GM19438 (cell line): Measurements from ENCODE around the gene FHOD3.

Experiments
- ATAC-seq: cut with Tn5 transposase; IDR thresholded peaks from one replicate; pipeline ENCODE4 v1.9.1; 2021; ENCODE audit warnings: low read depth; ENCODE audit not compliant: unreplicated experiment

FHOD3 gene

DNA sequence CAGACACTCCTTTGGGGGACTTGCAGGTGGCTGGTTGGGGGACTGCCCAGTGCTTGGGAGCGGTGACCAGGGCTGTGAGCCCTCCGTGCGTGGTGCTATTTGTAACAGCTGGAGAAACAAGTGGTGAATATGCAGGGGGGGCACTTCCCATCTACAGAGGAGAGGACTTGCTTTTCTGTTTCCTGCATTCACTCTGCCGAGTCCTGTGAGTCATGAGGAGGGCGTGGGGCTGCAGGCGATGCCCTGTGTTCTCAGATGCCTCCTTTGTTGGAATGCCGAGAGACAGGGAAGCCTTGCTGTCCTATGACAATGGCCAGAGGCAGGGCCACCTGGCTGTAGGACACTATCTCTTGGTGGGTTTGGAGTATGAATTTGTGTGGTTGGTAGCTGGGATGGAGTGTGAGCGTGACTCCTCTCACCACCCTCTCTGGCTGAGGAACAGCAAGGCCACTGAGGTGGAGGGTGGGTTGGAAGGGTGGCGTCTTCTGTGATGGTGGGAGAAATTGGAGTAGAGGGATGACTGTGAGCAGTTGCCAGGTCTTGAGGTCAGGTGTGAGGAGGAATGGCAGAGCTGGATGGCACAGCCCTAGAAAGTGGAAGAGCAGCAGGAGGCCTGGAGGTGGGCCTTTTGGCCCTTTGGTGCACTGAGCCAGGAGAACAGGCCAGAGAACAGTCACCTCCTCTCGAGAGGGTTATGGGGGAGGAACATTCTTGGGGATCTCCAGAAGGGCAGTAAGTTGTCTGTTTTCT lies 24.3 kb downstream of the FHOD3 start:
- ATAC-seq: no peak

DNA sequence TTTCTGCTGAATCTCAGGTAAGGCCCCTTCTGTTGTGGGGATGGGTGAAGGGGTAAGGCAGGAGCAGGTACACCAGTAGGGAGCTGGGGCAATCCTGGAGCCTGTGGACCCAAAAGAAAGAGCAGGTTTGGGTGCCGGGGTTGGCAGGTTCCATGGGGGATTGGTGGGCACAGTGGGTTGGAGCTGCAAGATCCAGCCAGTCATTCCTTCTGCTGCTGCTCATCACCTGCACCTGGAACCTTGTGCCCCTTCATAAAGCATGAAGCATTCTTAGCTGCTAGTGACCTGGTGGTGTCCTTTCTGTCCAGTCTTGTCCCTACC lies 24.9 kb downstream of the FHOD3 start:
- ATAC-seq: no peak

DNA sequence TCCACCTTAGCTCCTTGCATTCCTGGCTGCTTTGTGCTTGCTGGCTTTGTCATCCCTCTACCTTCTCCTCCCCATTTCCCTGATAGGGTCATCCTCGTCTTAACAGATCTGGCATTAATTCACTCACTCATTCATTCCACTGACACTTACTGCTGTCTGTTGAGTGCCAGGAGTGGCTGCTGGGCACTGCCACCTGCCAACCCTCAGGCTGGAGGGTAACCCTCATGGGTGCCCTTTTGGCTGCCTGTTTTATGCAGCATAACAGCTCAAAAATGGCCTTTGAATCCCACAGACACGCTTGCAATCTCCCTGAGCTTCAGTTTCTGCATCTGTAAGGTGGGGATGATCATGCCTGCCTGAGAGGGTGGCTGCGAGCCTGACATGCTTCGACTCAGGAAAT lies 25.2 kb downstream of the FHOD3 start:
- ATAC-seq: no peak

DNA sequence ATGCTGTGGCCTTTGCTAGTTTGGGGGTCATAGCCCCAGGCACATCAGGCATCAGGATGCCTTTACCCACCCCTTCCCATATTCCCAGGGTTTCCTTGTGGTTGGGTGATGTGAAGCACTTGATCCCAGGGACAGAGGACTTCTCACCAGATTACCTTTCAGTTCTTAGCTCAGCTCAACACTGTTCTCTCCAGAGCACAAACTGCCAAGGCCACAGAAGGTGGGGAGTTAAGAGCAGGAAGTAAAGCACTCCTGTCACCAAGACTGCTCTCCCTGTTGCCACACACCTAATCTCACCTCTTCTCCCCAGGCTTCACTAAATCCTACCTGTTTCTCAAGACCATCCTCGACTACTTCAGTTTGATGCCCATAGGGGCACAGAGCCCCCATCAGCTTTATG lies 25.9 kb downstream of the FHOD3 start:
- ATAC-seq: no peak

DNA sequence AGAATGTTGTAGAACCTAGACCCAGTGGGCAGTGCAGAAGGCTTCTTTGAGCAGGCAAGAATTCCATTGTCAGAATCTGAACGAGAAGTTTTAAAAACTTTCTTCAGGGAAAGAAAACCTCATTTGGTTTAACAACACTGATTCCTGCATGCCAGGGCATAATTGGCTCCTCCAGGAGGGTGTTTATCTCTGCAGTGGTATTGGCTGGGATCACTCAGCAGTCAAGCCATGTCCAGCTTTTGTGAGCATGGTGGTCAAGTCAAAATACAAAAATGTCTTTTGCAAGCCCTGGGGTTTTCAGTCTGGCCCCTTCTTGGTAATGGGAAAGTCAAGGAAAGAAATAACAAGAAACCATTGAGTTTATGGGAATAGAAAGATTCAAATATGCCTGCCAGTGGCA lies 28.3 kb downstream of the FHOD3 start:
- no peak for ATAC-seq

DNA sequence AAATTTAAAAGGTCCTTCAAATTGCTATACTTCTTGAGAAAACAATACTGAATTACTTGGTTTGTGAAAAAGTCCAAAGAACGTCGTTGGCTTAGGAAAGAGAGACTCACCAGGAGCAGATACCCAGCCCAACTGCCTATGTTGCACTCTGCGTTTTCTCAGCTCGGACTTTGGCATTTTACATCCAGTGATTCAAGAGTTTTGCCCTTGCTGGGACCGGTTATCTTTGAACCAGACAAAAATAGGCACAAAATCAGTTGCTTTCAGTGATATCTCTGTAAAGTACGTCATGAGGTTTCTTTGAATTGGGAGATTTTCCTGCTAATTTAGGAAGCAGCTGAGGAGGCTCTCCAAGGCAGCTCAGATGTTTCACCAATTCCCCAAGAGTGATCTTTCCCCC lies 29.3 kb downstream of the FHOD3 start:
- ATAC-seq: no peak

DNA sequence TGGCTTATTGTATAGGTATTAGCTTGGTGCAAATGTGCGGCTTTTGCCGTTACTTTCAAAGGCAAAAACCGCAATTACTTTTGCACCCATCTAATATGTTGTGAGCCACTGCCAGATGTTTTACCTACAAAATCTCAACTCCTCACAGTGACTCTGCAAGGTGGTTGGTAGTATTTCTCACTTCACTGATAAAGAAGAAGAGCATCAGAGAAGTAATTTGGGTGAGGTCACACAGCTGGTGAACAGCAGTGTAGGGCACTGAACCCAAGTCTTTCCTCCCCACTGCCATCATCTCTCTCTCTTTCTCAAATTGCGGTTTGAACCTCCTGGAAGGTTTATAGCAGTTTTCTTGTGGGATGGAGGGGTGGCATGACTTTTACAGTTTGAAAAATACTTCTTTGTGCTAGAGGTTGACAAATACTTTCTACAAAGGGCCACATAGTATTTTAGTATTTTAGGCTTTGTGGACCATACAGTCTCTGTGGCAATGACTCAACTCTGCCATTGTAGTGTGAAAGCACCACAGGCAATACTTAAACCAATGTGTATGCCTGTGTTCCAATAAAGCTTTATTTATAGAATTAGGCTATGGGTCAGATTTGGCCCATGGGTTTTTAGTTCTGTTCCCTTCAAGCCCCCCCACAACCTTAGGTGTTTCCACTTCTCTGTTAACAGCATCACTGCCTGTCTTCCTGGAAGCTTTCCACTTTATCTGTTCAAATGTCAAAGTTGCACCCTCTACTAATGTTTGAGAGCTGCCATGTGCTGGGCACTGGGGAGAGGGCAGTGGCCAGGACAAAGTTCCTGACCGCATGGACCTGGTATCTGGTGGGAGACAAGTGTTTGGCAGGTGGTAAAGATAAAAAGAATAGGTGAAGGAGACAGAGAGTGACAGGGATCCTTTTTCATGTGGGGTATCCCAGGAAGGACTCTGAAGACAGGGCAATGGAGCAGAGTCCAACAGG lies 30.1 kb downstream of the FHOD3 start:
- no peak for ATAC-seq

DNA sequence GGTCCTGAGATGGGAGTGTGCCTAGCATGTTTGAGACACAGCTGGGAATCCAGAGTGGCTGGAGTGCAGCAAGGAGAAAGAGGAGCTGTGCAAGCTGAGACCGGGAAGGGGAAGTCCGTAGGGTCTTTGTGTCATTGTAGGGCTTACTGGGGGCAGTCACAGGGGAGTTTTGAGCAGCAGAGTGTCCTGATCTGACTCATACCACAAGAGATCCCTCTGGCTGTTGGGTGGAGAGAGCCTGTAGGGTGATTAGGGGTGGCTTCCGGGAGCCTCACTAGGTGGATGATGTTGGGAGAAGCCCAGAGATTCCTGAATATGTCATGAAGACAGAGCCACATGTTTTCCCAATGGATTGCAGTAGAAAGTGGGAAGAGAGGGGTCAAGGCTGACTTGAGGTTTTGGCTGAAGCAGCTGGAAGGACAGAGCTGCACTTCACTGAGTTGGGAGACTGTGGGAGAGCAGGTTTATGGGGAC lies 30.9 kb downstream of the FHOD3 start:
- ATAC-seq: no peak

DNA sequence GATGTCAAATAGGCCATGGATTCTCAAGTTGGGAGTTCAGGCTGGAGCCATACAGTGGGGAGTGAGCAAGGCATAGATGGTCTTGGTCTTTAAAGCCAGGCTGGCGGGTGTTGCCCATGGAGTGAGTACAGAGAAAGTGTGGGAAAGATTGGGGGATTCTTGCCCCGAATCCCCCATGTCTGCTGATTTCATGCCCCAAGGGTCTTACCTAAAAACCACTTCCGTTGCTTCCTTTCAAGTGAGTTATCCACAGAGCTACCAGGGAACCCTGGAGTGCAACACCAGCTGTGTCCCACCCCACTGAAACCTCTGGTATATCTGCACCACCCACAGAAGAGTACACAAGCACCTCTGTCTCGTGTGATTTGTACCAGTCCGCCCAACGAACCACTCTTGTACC lies 31.4 kb downstream of the FHOD3 start:
- ATAC-seq: no peak

DNA sequence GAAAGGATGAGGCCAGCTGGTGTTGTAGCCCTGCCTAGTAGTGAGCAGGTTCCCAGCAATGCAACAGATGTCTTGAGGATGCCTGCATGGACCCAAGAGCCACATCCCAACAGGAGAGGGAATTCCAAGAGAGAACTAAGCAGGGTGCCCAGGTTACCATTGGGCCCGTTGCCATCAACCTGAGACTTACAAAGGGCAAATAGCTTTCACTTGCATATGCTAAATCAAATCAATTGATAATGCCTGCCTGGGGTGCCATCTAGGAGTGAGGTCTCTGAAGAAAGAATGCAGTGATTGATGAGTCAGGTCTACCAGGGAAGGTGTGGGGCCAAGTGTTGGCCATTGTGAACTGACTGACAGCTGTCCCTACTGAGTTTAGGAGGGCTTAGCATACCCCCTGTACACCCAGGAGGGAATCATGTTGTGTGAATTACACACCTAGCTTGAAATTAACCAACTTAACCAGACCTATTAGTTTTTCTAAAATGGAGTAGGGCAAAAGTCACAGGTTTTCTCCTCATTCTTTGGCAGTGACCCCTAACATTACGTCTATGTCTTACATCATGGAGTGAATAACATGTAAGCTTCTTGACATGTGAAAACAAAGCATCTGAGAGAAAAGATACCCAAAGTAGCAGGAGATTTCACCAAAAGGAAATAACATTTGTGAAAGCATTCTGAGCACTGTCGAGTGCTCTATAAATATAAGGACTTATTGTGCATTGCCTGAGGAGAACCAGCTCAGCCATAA lies 32.3 kb downstream of the FHOD3 start:
- ATAC-seq: no peak

DNA sequence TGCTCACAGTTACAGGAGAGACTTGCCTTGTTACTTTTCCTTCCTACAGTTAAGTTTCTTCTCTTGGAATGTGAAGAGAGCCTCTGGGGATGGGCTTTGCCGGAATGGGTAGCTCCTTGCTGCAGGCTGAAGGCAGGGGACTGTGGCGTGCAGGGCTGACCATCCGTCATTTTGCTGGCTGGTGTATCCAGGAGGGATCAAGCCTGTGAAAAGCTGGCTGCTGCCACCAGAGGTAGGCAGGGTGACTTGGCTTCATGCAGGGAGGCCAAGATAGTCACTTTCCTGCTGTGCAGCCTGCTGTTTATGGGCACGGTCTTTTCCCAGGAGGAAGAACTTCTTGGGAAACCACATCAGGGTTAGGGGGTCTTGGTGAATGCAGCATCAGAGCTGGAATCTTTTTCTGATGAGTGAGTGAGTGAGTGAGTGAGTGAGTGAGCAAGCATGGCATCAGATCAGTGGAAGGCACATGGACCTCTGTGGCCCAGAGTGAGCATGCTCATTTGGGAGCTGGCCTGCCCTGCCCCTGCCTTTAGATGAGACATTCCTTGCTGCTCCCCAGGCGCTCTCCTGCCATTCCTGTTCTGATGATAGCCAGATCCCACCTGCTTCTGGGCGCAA lies 33.0 kb downstream of the FHOD3 start:
- ATAC-seq: no peak

DNA sequence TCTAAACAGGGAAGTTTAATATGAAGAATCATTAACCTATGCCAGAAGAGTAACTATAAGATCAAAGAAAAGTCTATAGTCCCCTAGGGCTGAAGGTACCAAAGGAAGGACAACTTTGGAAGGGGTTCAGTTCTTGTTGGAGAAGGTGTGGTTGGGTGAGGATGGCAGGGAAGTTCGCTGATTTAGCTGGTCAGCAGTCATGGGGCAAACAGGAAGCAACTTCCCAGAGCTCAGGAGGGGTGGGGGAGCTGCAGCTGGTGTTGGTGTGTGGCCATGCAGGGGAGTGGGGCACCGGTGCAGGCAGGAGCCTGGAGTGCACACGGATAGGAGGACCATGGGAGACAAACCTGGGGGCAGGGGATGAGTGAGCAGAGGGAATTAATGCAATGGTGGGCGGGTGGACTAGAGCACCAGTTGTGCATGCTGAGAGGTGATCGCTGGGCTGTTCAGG lies 34.0 kb downstream of the FHOD3 start:
- ATAC-seq: no peak

DNA sequence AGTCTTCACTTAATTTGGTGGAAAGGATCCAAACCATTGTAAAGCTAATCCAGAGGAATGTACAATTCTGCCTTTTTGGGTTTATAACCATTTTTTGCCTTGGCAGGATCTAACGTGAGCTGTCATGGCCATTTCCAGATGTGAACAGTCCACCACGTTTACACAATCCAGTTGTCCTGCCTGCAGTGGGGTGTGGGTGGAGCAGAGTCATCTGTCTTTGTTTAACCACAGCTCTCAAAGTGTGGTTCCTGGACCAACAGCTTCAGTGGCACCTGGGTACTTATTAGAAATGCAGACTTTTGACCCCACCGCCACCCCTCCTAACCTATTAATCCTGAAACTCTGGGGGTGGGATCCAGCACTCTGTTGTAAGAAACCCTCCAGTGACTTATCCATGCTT lies 35.9 kb downstream of the FHOD3 start:
- ATAC-seq: no peak

DNA sequence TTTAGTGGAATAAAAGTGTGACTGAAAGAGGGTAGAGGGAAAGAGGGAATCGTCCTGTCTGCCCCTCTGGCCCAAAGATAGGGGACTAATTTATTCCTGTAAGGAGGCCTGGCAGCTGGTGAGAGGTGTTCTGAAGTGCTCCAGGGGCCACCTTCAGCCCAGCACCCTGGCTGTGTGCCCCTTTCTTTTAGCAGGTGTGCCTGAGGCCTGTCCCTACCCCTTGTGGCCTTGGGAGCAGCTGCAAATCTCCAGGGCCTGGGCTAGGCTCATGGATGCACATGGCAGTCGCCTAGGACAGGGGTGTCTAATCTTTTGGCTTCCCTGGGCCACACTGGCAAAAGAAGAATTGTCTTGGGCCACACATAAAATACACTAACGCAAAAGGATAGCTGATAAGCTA lies 37.3 kb downstream of the FHOD3 start:
- no peak for ATAC-seq

DNA sequence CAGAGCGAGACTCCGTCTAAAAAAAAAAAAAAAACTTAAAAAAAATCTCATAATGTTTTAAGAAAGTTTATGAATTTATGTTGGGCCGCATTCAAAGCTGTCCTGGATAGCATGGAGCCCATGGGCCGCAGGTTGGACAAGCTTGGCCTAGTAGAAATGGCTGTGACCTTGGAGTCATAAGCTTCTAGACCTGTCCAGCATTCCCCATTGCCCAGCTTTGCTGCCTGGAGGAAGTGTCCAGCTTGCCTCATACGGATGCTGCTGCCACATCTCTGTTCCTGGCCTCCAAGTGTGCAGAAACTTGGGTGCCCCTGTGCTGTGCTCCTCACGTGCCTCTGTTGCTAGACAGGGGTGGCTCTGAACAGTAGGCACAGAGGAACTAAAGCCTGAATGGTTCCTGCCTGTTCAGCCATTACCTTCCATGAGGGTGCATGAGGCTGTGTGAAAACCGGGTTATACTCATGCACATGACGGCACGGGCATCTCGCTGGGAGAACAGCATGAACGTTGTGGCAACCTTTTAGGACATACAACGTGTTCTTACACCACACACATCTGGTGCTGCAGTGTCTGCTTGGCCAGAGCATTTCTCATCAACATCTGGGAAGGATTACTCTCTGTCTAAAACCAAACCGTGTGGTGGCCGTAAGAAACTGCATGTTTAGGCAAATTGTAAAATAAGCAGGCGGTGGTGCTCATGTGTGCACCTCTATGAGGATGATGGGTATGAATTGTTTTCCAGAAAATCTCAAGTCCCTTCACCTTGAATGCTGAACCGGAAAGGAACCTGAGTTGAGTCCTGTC lies 38.2 kb downstream of the FHOD3 start:
- ATAC-seq: no peak

DNA sequence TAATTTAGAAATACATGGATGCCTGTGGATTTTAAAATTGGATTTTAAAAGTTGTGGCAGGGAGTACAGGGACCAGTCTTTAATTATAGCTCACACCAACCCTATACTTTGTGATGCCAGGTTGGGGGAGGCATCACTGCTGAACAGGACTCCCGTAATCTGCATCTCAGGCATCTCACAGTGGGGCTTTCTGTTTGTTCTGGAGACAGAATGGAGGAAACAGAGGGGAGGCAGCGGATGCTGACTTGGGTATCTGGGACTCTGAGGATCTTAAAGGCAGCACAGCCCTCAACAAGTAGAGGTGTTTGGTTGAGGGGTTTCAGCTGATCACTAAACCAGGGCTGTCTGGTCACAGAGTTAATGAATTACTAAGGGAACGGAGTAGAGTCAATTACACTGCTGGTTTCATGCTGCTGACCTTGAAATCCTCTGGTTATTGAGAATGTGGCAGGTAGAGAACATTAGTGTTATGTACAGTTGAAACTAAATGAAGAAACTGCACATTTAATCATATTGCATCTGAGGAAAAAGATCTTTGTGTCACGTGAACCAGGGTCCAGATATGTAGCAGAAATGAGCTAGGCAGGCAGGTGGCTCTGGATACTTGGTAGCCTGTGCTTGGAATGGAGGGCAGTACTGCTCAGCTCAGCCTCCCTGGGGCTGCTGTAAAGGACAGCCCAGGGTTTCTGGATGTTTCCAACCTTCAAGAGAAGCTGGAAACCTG lies 40.3 kb downstream of the FHOD3 start:
- ATAC-seq: peak; percentile 88

DNA sequence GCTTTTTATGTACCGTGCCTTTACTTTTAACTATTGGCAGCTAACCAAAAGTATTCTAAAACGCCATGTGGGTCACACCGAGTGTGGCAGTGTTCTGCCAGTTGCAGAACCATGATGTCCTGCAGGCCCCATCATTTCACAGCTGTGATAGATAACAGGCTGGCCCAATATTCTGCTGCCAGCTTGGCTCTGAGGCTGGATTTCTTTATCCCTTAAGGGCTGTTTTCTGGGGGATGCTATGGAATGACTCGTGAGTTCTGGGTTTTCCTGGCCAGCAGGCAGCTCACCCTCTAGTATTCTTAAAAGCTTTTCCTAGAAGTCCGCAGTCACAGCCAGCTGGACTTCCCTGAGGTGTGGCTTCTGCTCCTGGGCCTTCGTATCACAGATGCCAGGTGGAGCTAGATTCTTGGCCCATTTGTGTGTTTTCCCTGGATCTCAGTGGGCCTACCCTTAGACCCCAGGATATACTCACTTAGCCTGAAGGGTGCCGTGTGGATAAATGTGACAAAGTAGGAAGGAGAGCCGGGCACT lies 41.0 kb downstream of the FHOD3 start:
- no peak for ATAC-seq

DNA sequence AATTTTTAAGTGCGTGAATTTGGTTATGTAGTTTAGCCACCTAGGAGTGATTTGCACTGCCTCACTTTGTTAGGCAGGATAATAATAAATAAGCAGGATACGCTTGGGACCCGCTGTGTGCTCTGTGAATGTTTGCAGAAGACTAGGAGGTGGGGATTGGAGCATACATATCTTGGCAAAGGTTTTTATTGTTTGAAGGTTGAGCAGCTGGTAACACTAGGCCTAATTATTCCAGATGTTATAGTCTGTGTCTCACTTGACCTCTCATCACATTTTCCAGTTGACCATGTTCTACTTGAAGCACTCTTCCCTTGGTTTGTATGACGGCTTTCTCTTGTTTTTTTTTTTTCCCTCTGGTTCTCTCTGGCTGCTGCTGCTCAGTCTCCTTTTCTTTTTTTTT lies 42.7 kb downstream of the FHOD3 start:
- no peak for ATAC-seq

DNA sequence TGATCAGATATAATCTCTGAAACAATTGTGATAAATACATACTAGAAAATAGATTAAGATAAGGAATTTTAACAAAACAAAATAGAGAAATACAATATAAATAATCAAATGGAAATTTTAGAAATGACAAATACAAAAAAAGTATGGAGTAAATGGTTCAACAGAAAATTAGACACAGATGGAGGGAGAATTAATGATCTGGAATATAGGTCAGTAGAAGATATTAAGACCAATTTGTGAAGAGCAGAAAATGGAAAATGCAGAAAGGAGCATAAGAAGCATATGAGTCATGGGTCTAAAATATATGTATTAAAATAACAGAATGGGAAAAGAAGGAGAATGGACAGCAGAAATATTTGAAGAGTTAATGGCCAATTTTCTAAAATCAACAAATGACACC lies 44.4 kb downstream of the FHOD3 start:
- ATAC-seq: no peak
